ENCODE results near the gene NEK1. TPM values are rescaled to one million over a fixed set of nuclear protein-coding genes. Genes with fewer than 3 reads are reported as not detected.

Gene NEK1
- total and polyA plus RNA-seq, 2 of the 13 experiments (the other 11 are each of a cell fraction or from before 2014, with no cell fraction given), result 2.9 to 5.4 TPM

- H3K79me2 ChIP-seq (ENCODE audit: insufficient read depth, low read length), result peaks cover 65% of the 10 kb centered on the region
- H3K27ac ChIP-seq (ENCODE audit: extremely low read length, insufficient read depth, low read length), result no peak overlapping the region
- H3K36me3 ChIP-seq (replicated peaks in 1 of 2; ENCODE audit: control insufficient read depth in 1 of 2, insufficient read depth in 2 of 2, low read length in 2 of 2), result no peaks in the 10 kb centered on the region
- no peak for DNase-seq (ENCODE audit: low spot score)
- no peak overlapping the region for H3K4me2 ChIP-seq (ENCODE audit: low read depth, low read length)
- H2AFZ ChIP-seq (ENCODE audit: low read length), result no peak overlapping the region
- no peaks in the 10 kb centered on the region for H3K9me3 ChIP-seq (ENCODE audit: low read length)
- intact Hi-C loops (cut with micrococcal nuclease; ENCODE audit: unreplicated experiment), result no loop called here
- ChIA-PET POLR2A (interaction anchor here (1.1 kb wide), 1 partner anchor 33 kb away, joined by 3 read pairs; no protein-coding TSS in a partner anchor), CTCF (ENCODE audit: low intra/inter-chr PET ratio, low total read pairs) (no interaction called here)
- TF ChIP-seq ZNF83 (CRISPR knock-in tag; IDR thresholded peaks at IDR 0.05; ENCODE audit: borderline replicate concordance) (no peak), ZFP91 (CRISPR knock-in tag; IDR thresholded peaks at IDR 0.05; ENCODE audit: borderline replicate concordance) (no peak), MIER3 (CRISPR knock-in tag; IDR thresholded peaks at IDR 0.05; ENCODE audit: borderline replicate concordance) (no peak), TAF15 (IDR thresholded peaks at IDR 0.05; ENCODE audit: low read depth, low read length, poor library complexity, severe bottlenecking) (no peak), ZNF333 (CRISPR knock-in tag; IDR thresholded peaks at IDR 0.05; ENCODE audit: borderline replicate concordance) (no peak), PBX3 (CRISPR knock-in tag; IDR thresholded peaks at IDR 0.05; ENCODE audit: borderline replicate concordance) (no peak), NKX3-1 (CRISPR knock-in tag; IDR thresholded peaks at IDR 0.05) (no peak), GATA4 (IDR thresholded peaks at IDR 0.05; ENCODE audit: borderline replicate concordance, low read depth) (no peak), HIC2 (CRISPR knock-in tag; IDR thresholded peaks at IDR 0.05; ENCODE audit: low read depth) (no peak), TCF7L2 (IDR thresholded peaks at IDR 0.05; ENCODE audit: low read depth, low read length) (no peak)
- ATAC-seq, result no peak
- no peak for FAIRE-seq
- WGBS (ENCODE audit: low lambda C conversion rate), result 98% methylated on average over 6 of the region's 6 CpGs
- in situ Hi-C loops (cut with HindIII; ENCODE audit: extremely low pct_ligation_motif_present, low pct_unique_long_range_greater_than_20kb), result no loop called here
- no peaks in the 10 kb centered on the region for H3K27me3 ChIP-seq (ENCODE audit: control insufficient read depth in 1 of 2, insufficient read depth in 2 of 2, low read length in 2 of 2)
- no peak overlapping the region for H3K4me3 ChIP-seq (replicated peaks in 1 of 3; ENCODE audit: insufficient read depth in 1 of 3, low read depth in 2 of 3, low read length in 3 of 3)
- no peak overlapping the region for H3K9ac ChIP-seq (ENCODE audit: insufficient read depth, low read depth, low read length)
- peaks cover 29% of the 10 kb centered on the region for H3K4me1 ChIP-seq (ENCODE audit: insufficient read depth, low read length)
- BruUV-seq (replicated peaks), result no TSS peak
- no peaks in the 10 kb centered on the region for H4K20me1 ChIP-seq (ENCODE audit: insufficient read depth, low read length)
These were observed 14.2 kb upstream of the NEK1 start for GRCh38 chr4:169626331-169627282.

Measured in HepG2 (cell line).